ENCODE data around the gene MEAK7. TPM values are rescaled to one million over a fixed set of nuclear protein-coding genes. Genes with fewer than 3 reads are reported as not detected.

Gene MEAK7
- total and polyA plus RNA-seq, 12 donors, result 3.2 to 7.6 (median 5.5) TPM

DNA sequence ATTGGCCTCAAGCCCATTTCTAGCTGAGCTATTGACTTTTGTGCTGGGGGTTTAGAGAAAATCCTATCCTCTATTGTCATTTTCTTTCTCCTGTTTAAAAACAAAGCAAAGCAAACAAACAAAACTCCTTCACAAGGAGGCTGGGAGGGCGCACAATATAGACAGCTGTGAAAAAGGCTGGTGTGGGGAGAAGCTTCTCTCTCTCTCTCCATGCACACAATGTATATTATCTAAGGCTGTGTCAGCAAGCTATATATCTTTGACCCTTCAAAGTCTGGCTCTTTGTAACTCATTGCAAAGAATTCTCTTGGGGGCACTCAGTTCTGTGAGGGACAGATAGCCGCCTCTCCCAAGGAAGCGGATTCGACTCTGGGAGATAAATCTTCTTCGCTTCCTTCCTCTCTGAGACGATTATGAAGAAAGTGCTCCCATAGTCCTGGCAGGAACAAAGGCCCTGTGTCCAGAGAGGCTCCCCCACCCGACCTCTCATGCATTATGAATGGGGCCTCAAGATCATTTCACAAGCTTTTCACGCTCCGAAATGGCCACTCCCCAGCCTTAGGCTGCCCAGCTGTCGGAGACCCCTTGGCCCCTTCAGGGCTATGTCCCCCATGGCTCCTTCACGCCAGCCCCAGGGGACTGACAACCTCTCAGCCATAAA lies 33.2 kb upstream of the MEAK7 start:
- intact Hi-C loops (cut with DNase I), result loop anchor here in 1 of 10 donors (5.0 kb wide), 1 partner anchor 60 kb away; no protein-coding TSS in a partner anchor
- peak in 1 of 8 donors; percentile 21 for ATAC-seq
- H3K9me3 ChIP-seq, result no peaks in the 10 kb centered on the region
- WGBS, 2 donors, result 56 to 61% methylated on average over 11 of the region's 11 CpGs
- no peaks in the 10 kb centered on the region for H3K27me3 ChIP-seq
- peaks cover 3 to 23% (median 10%) of the 10 kb centered on the region in 9 donors for H3K4me1 ChIP-seq
- no peaks in the 10 kb centered on the region for H3K36me3 ChIP-seq
- no peak overlapping the region for H3K27ac ChIP-seq
- TF ChIP-seq, protein P1, sequence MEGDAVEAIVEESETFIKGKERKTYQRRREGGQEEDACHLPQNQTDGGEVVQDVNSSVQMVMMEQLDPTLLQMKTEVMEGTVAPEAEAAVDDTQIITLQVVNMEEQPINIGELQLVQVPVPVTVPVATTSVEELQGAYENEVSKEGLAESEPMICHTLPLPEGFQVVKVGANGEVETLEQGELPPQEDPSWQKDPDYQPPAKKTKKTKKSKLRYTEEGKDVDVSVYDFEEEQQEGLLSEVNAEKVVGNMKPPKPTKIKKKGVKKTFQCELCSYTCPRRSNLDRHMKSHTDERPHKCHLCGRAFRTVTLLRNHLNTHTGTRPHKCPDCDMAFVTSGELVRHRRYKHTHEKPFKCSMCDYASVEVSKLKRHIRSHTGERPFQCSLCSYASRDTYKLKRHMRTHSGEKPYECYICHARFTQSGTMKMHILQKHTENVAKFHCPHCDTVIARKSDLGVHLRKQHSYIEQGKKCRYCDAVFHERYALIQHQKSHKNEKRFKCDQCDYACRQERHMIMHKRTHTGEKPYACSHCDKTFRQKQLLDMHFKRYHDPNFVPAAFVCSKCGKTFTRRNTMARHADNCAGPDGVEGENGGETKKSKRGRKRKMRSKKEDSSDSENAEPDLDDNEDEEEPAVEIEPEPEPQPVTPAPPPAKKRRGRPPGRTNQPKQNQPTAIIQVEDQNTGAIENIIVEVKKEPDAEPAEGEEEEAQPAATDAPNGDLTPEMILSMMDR (IDR thresholded peaks at IDR 0.05), result no peak
- DNase-seq, result no peak
- H3K4me3 ChIP-seq, result no peak overlapping the region

DNA sequence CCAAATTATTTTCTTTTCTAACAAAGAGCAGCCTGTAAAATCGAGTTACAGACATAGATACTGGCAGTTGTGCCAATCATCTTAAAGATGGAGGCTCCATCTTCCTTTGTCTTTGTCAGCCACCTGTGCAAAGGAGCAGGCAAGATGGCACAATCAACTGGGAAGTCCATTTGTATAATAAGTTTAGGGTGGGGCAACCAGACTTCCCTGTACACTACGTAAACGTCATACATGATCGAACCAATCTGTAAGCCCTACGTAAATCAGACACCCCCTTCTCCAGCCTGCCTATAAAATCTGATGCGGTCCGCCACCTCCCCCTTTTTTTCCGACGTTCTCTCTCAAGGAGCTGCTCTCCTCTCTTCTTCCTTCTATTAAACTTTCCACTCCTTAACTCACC lies 31.4 kb upstream of the MEAK7 start:
- DNase-seq (no peak), ATAC-seq (no peak)
- intact Hi-C loops (cut with DNase I), result loop anchor here in 1 of 10 donors (5.0 kb wide), 1 partner anchor 61 kb away; no protein-coding TSS in a partner anchor
- 93% methylated on average over 9 of the region's 9 CpGs for WGBS, 2 donors
- no peak overlapping the region for H3K27ac ChIP-seq
- no peaks in the 10 kb centered on the region for H3K9me3 ChIP-seq
- H3K4me3 ChIP-seq, result no peak overlapping the region
- H3K4me1 ChIP-seq, result peaks cover 6 to 36% (median 23%) of the 10 kb centered on the region in 9 donors
- TF ChIP-seq, protein P1 (IDR thresholded peaks at IDR 0.05), result no peak
- H3K27me3 ChIP-seq, result no peaks in the 10 kb centered on the region
- no peaks in the 10 kb centered on the region for H3K36me3 ChIP-seq

DNA sequence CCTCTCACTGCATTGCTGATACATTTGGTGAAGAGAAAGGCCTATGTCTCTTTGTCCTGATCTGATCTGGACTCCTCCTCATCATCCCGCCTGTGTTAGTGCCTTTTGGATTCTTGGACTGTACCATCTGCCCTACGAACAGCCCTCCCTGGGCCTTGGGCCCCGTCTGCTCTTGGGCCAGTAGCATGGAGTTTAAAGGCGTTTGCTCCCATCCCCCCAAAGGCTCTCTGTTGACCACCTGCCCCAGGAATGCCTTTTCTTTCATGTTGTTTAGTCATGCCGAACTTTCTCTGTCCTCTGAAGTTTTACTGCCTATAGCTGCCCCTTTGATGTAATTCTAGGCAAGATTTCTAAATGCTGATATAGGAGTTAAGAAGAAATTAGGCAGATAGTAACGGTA lies 30.9 kb upstream of the MEAK7 start:
- no peaks in the 10 kb centered on the region for H3K9me3 ChIP-seq
- intact Hi-C loops (cut with DNase I), result loop anchor here in 1 of 10 donors (5.0 kb wide), 1 partner anchor 62 kb away; no protein-coding TSS in a partner anchor
- DNase-seq, result no peak
- 74 to 75% methylated on average over 6 of the region's 6 CpGs for WGBS, 2 donors
- ATAC-seq, result no peak
- TF ChIP-seq, protein P1 (IDR thresholded peaks at IDR 0.05), result no peak
- H3K27me3 ChIP-seq, result no peaks in the 10 kb centered on the region
- H3K36me3 ChIP-seq, result no peaks in the 10 kb centered on the region
- peaks cover 6 to 36% (median 23%) of the 10 kb centered on the region in 9 donors for H3K4me1 ChIP-seq
- no peak overlapping the region for H3K4me3 ChIP-seq
- H3K27ac ChIP-seq, result no peak overlapping the region

- Histone ChIP-seq H3K9me3 (peaks cover 0 to 5% (median 0%) of the 10 kb centered on the region in 11 donors), H3K27ac (no peak overlapping the region), H3K4me1 (peaks cover 6 to 36% (median 23%) of the 10 kb centered on the region in 9 donors), H3K36me3 (no peaks in the 10 kb centered on the region), H3K27me3 (no peaks in the 10 kb centered on the region), H3K4me3 (no peak overlapping the region)
- no peak for DNase-seq
- 92 to 95% methylated on average over 5 of the region's 5 CpGs for WGBS, 2 donors
- no peak for ATAC-seq
- intact Hi-C loops (cut with DNase I), result loop anchor here in 1 of 10 donors (5.0 kb wide), 1 partner anchor 62 kb away; no protein-coding TSS in a partner anchor
- TF ChIP-seq, protein P1 (IDR thresholded peaks at IDR 0.05), result no peak
Observed at GRCh38 chr16:84534815-84535214, 30.4 kb upstream of the MEAK7 start.

All from heart right ventricle (tissue), 16 donors.